ENCODE data around the gene ZBTB32.

The ZBTB32 gene

DNA sequence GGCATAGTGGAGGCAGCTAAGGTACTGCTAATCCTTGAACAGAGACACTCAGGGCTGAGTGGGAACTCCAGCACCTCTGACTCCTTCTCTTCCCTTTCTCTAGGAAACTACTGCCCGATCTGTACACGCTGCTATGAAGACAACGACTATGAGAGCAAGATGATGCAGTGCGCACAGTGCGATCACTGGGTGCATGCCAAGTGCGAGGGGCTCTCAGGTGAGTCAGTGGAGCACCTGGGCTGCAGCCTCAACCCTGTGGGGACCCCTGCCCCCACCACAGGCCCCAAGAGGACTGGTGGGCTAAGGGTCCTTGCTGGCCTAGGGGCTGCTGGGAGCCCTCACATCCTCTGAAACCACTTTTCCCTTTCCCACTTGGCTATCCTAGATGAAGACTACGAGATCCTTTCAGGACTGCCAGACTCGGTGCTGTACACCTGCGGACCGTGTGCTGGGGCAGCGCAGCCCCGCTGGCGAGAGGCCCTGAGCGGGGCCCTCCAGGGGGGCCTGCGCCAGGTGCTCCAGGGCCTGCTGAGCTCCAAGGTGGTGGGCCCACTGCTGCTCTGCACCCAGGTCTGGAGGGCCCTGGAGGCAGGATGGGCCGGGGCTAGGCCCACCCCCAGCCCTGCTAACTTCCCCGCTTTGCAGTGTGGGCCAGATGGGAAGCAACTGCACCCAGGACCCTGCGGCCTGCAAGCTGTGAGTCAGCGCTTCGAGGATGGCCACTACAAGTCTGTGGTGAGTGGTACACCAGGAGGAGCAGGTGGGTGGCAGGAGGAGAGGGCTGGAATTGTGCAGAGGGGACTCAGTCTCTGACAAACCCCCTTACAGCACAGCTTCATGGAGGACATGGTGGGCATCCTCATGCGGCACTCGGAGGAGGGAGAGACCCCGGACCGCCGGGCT is 22.9 kb downstream of the ZBTB32 start:
- Histone ChIP-seq H3K27ac (ENCODE audit: low read depth, low read length) (no peak overlapping the region), H3F3A (ENCODE audit: control insufficient read depth, insufficient read depth) (no peaks in the 10 kb centered on the region), H3K36me3 (ENCODE audit: control insufficient read depth, low read length) (peaks cover 96% of the 10 kb centered on the region), H3K4me1 (ENCODE audit: control insufficient read depth, low read length) (no peaks in the 10 kb centered on the region), H3K9me3 (ENCODE audit: control insufficient read depth, insufficient read depth, low read length) (no peaks in the 10 kb centered on the region), H3K27me3 (ENCODE audit: control insufficient read depth, low read length) (no peaks in the 10 kb centered on the region), H3K9me2 (replicated peaks; ENCODE audit: control insufficient read depth, low read length) (no peaks in the 10 kb centered on the region), H4K20me1 (ENCODE audit: control insufficient read depth, insufficient read depth, low read depth, low read length) (no peaks in the 10 kb centered on the region), H3K4me3 (ENCODE audit: low read length) (no peak overlapping the region), H3K79me2 (ENCODE audit: control insufficient read depth, low read length) (0 out of 2 replicates have a peak, but pooled peaks cover 3% of the 10 kb centered on the region), H3K4me2 (ENCODE audit: low read length) (no peak overlapping the region)
- TF ChIP-seq EZH2phosphoT487 (IDR thresholded peaks at IDR 0.05; ENCODE audit: borderline replicate concordance, low read length), result no peak
- TF ChIP-seq, protein P1, sequence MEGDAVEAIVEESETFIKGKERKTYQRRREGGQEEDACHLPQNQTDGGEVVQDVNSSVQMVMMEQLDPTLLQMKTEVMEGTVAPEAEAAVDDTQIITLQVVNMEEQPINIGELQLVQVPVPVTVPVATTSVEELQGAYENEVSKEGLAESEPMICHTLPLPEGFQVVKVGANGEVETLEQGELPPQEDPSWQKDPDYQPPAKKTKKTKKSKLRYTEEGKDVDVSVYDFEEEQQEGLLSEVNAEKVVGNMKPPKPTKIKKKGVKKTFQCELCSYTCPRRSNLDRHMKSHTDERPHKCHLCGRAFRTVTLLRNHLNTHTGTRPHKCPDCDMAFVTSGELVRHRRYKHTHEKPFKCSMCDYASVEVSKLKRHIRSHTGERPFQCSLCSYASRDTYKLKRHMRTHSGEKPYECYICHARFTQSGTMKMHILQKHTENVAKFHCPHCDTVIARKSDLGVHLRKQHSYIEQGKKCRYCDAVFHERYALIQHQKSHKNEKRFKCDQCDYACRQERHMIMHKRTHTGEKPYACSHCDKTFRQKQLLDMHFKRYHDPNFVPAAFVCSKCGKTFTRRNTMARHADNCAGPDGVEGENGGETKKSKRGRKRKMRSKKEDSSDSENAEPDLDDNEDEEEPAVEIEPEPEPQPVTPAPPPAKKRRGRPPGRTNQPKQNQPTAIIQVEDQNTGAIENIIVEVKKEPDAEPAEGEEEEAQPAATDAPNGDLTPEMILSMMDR (IDR thresholded peaks at IDR 0.05; ENCODE audit: low read depth, low read length, poor library complexity, severe bottlenecking), result no peak

DNA sequence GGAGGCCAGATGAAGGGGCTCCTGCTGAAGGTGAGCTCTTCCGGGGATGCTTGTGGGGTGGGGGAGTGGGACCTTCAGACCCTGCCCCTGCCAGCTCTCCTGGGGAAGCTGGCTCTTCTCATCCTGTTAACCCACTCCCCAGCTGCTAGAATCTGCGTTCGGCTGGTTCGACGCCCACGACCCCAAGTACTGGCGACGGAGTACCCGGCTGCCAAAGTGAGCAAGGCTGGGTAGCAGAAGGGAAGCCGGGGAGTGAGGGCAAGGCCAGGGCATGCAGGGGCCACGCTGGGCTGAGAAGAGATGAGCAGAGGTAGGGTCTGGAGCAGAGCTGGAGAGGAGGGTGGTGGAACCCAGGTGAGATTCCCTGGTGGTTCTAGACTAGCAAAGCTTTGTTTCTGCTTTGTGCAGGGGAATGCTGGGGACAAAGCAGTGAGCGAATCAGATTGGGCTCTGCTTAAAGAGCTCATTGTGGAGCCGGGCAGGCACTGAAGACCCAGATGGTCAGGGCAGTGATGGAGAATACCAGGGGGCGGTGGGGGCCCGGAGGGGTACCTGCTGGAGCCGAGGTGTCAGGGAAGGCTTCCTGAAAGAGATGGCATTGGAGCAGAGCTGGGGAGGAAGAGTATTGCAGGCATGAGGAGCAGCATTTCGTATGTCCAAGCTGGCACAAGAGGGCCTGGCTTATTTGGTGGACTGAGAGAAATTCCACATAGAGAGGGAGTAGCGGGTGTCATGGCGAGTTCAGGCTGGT is 23.8 kb downstream of the ZBTB32 start:
- Histone ChIP-seq H3K27ac (ENCODE audit: low read depth, low read length) (no peak overlapping the region), H3K4me3 (ENCODE audit: low read length) (no peak overlapping the region), H3K79me2 (ENCODE audit: control insufficient read depth, low read length) (no peaks in the 10 kb centered on the region), H3K4me1 (ENCODE audit: control insufficient read depth, low read length) (no peaks in the 10 kb centered on the region), H3K9me2 (replicated peaks; ENCODE audit: control insufficient read depth, low read length) (no peaks in the 10 kb centered on the region), H3K36me3 (ENCODE audit: control insufficient read depth, low read length) (peaks cover 96% of the 10 kb centered on the region), H3K27me3 (ENCODE audit: control insufficient read depth, low read length) (no peaks in the 10 kb centered on the region), H3K9me3 (ENCODE audit: control insufficient read depth, insufficient read depth, low read length) (no peaks in the 10 kb centered on the region), H4K20me1 (ENCODE audit: control insufficient read depth, insufficient read depth, low read depth, low read length) (no peaks in the 10 kb centered on the region), H3F3A (ENCODE audit: control insufficient read depth, insufficient read depth) (no peaks in the 10 kb centered on the region), H3K4me2 (ENCODE audit: low read length) (no peak overlapping the region)
- TF ChIP-seq, protein P1 (IDR thresholded peaks at IDR 0.05; ENCODE audit: low read depth, low read length, poor library complexity, severe bottlenecking), result no peak
- no peak for TF ChIP-seq EZH2phosphoT487 (IDR thresholded peaks at IDR 0.05; ENCODE audit: borderline replicate concordance, low read length)

DNA sequence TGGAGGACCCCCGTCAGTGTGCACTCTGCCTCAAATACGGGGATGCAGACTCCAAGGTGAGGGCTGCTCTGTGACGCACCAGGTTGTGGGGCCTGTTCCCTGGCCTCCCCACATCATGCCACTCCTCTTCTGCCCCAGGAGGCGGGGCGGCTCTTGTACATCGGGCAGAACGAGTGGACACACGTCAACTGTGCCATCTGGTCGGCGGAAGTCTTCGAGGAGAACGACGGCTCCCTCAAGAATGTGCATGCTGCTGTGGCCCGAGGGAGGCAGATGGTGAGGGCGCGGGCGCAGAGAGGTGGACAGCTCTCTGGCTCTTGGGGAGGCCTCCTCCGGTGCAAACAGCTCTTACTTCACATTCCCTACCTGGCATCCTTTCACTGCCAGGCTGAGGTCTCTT is 24.7 kb downstream of the ZBTB32 start:
- TF ChIP-seq EZH2phosphoT487 (IDR thresholded peaks at IDR 0.05; ENCODE audit: borderline replicate concordance, low read length), result no peak
- TF ChIP-seq, protein P1 (IDR thresholded peaks at IDR 0.05; ENCODE audit: low read depth, low read length, poor library complexity, severe bottlenecking), result no peak
- Histone ChIP-seq H3K4me3 (ENCODE audit: low read length) (no peak overlapping the region), H3K27me3 (ENCODE audit: control insufficient read depth, low read length) (no peaks in the 10 kb centered on the region), H3K27ac (ENCODE audit: low read depth, low read length) (no peak overlapping the region), H3K79me2 (ENCODE audit: control insufficient read depth, low read length) (no peaks in the 10 kb centered on the region), H3K4me1 (ENCODE audit: control insufficient read depth, low read length) (no peaks in the 10 kb centered on the region), H3K9me2 (replicated peaks; ENCODE audit: control insufficient read depth, low read length) (no peaks in the 10 kb centered on the region), H3F3A (ENCODE audit: control insufficient read depth, insufficient read depth) (no peaks in the 10 kb centered on the region), H4K20me1 (ENCODE audit: control insufficient read depth, insufficient read depth, low read depth, low read length) (no peaks in the 10 kb centered on the region), H3K9me3 (ENCODE audit: control insufficient read depth, insufficient read depth, low read length) (no peaks in the 10 kb centered on the region), H3K36me3 (ENCODE audit: control insufficient read depth, low read length) (peaks cover 96% of the 10 kb centered on the region), H3K4me2 (ENCODE audit: low read length) (no peak overlapping the region)
